Measurements from ENCODE around the gene SLC13A4. TPM values are rescaled to one million over a fixed set of nuclear protein-coding genes. Genes with fewer than 3 reads are reported as not detected.

SLC13A4 gene
- total and polyA plus RNA-seq, 4 donors, result 0.01 to 0.17 (median 0.10) TPM

DNA sequence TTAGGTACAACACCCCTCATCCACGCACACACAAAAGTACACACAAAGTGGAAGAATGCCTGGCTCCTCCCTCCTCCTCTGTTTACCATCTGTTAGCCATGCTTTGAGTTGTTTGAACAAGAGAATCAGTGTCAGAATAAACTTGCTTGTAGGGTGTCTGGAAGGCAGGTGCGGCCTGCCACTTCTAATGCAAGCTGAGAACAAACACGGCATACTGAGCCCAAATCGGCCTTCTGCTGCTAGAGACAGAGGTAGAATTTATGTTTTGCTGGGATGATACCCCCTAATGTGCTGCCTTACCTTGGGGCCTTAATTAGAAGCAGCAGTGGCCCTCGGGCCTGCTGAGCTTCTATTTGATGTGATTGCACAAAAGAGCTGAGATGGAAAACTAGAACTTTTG, 45.5 kb upstream of the SLC13A4 start:
- Histone ChIP-seq H3K4me1 (ENCODE audit: control insufficient read depth in 4 of 4, insufficient read depth in 4 of 4, low read length in 3 of 4) (no peaks in the 10 kb centered on the region), H3K27ac (ENCODE audit: low read depth in 1 of 2, low read length in 2 of 2) (no peak overlapping the region), H3K36me3 (ENCODE audit: control insufficient read depth in 4 of 4, insufficient read depth in 3 of 4, low read depth in 1 of 4, low read length in 3 of 4) (no peaks in the 10 kb centered on the region), H3K9me3 (ENCODE audit: control insufficient read depth in 4 of 4, low read length in 3 of 4) (peaks cover 0 to 5% (median 2%) of the 10 kb centered on the region in 4 donors), H3K4me3 (ENCODE audit: low read depth in 1 of 3, low read length in 3 of 3) (no peak overlapping the region), H3K27me3 (ENCODE audit: control insufficient read depth in 4 of 4, insufficient read depth in 4 of 4, low read length in 3 of 4) (peaks cover 0 to 2% (median 0%) of the 10 kb centered on the region in 4 donors), H3K9ac (ENCODE audit: low read depth in 1 of 2, low read length in 2 of 2) (no peak overlapping the region)
- 55% methylated on average over 5 of the region's 5 CpGs for WGBS
- no peak for TF ChIP-seq GABPA (IDR thresholded peaks at IDR 0.05 in 1 of 2, conservative IDR thresholded peaks at IDR 0.05 in 1 of 2)
- TF ChIP-seq HNF4G (IDR thresholded peaks at IDR 0.05), result no peak
- no peak for TF ChIP-seq JUND (IDR thresholded peaks at IDR 0.05)
- TF ChIP-seq RAD21 (IDR thresholded peaks at IDR 0.05), result no peak
- TF ChIP-seq, protein P1, sequence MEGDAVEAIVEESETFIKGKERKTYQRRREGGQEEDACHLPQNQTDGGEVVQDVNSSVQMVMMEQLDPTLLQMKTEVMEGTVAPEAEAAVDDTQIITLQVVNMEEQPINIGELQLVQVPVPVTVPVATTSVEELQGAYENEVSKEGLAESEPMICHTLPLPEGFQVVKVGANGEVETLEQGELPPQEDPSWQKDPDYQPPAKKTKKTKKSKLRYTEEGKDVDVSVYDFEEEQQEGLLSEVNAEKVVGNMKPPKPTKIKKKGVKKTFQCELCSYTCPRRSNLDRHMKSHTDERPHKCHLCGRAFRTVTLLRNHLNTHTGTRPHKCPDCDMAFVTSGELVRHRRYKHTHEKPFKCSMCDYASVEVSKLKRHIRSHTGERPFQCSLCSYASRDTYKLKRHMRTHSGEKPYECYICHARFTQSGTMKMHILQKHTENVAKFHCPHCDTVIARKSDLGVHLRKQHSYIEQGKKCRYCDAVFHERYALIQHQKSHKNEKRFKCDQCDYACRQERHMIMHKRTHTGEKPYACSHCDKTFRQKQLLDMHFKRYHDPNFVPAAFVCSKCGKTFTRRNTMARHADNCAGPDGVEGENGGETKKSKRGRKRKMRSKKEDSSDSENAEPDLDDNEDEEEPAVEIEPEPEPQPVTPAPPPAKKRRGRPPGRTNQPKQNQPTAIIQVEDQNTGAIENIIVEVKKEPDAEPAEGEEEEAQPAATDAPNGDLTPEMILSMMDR (IDR thresholded peaks at IDR 0.05; ENCODE audit: low read depth, low read length, missing input control), result no peak
- no peak for TF ChIP-seq TAF1 (conservative IDR thresholded peaks at IDR 0.05)
- no peak for TF ChIP-seq YY1 (IDR thresholded peaks at IDR 0.05)
- TF ChIP-seq NR2F2 (IDR thresholded peaks at IDR 0.05), result no peak
- TF ChIP-seq, protein P2, sequence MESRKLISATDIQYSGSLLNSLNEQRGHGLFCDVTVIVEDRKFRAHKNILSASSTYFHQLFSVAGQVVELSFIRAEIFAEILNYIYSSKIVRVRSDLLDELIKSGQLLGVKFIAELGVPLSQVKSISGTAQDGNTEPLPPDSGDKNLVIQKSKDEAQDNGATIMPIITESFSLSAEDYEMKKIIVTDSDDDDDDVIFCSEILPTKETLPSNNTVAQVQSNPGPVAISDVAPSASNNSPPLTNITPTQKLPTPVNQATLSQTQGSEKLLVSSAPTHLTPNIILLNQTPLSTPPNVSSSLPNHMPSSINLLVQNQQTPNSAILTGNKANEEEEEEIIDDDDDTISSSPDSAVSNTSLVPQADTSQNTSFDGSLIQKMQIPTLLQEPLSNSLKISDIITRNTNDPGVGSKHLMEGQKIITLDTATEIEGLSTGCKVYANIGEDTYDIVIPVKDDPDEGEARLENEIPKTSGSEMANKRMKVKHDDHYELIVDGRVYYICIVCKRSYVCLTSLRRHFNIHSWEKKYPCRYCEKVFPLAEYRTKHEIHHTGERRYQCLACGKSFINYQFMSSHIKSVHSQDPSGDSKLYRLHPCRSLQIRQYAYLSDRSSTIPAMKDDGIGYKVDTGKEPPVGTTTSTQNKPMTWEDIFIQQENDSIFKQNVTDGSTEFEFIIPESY (IDR thresholded peaks at IDR 0.05), result no peak
- TF ChIP-seq SP1 (IDR thresholded peaks at IDR 0.05), result no peak
- TF ChIP-seq FOXA2 (IDR thresholded peaks at IDR 0.05), result no peak
- TF ChIP-seq RXRA (IDR thresholded peaks at IDR 0.05), result no peak
- TF ChIP-seq FOXA1 (IDR thresholded peaks at IDR 0.05), result no peak
- TF ChIP-seq HNF4A (conservative IDR thresholded peaks at IDR 0.05), result no peak
- DNase-seq (ENCODE audit: low spot score), result no peak

DNA sequence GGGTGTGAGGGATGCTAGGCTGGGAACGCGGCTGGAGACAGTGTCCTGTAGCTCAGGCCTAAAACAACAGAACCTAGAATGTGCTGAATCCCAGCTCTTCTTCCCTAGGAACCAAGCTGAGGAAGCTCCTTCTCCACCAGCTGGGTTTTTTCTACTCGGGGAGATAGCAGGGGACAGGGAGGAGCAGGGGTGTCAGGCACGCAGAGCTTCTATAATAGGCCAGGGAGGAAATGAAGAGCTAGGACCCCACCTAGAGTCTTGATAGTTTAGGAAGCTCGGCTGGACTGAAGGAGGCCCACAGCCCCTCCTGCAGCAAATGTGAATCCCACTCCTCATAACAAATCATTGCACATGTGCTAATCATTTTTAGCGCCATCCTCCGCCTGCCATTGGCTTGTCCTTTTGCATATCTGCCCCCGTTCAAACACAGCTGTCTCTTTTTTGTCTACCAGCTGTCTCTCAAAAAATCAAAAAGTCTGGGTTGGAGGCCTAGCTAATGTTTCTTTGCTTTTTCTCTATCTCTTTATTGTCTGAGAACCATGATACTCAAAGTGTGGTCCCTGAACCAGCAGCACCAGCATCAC, 44.7 kb upstream of the SLC13A4 start:
- 74% methylated on average over 8 of the region's 8 CpGs for WGBS
- Histone ChIP-seq H3K4me1 (ENCODE audit: control insufficient read depth in 4 of 4, insufficient read depth in 4 of 4, low read length in 3 of 4) (no peaks in the 10 kb centered on the region), H3K9me3 (ENCODE audit: control insufficient read depth in 4 of 4, low read length in 3 of 4) (no peaks in the 10 kb centered on the region), H3K27ac (ENCODE audit: low read depth in 1 of 2, low read length in 2 of 2) (peak overlapping the region in 1 of 2 donors; percentile 22), H3K27me3 (ENCODE audit: control insufficient read depth in 4 of 4, insufficient read depth in 4 of 4, low read length in 3 of 4) (peaks cover 0 to 6% (median under 1%) of the 10 kb centered on the region in 4 donors), H3K4me3 (ENCODE audit: low read depth in 1 of 3, low read length in 3 of 3) (no peak overlapping the region), H3K36me3 (ENCODE audit: control insufficient read depth in 4 of 4, insufficient read depth in 3 of 4, low read depth in 1 of 4, low read length in 3 of 4) (no peaks in the 10 kb centered on the region), H3K9ac (ENCODE audit: low read depth in 1 of 2, low read length in 2 of 2) (no peak overlapping the region)
- TF ChIP-seq NR2F2 (IDR thresholded peaks at IDR 0.05) (peak; percentile 23), RAD21 (IDR thresholded peaks at IDR 0.05) (peak; percentile 22 to 42), SP1 (IDR thresholded peaks at IDR 0.05) (no peak)
- DNase-seq (ENCODE audit: low spot score), result no peak

DNA sequence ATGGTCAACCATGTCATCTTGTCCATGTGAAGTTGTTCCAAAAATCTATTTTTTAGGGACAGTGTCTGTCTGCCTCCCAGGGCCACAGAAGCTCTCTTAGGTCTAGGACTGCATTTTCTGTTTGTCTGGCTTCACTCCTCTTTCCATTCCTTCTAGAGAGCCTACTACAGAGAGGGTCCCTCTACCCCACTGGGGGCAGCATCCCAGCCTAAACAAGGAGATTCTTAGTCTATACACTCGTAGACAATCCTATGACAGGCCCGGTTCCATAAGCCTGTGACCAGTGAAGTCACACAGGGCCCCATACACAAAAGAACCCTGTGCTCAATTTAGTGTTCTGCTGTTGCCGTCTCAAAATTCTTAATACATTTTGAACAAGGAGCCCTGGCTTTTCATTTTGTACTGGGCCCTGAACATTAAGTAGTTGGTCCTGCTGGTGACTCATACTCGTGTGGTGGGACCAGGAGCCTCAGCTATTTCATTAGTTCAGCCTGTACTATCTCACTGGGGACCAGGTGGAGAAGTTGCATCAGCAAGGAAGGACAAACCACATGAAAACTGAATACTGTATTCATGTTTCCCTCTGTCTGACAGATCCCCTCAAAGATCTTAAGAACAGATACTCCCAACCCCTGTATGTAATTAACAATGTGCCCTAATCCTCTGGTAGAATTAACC, 44.1 kb upstream of the SLC13A4 start:
- Histone ChIP-seq H3K36me3 (ENCODE audit: control insufficient read depth in 4 of 4, insufficient read depth in 3 of 4, low read depth in 1 of 4, low read length in 3 of 4) (no peaks in the 10 kb centered on the region), H3K9me3 (ENCODE audit: control insufficient read depth in 4 of 4, low read length in 3 of 4) (no peaks in the 10 kb centered on the region), H3K27ac (ENCODE audit: low read depth in 1 of 2, low read length in 2 of 2) (peak overlapping the region in 1 of 2 donors; percentile 22), H3K9ac (ENCODE audit: low read depth in 1 of 2, low read length in 2 of 2) (no peak overlapping the region), H3K4me1 (ENCODE audit: control insufficient read depth in 4 of 4, insufficient read depth in 4 of 4, low read length in 3 of 4) (no peaks in the 10 kb centered on the region), H3K27me3 (ENCODE audit: control insufficient read depth in 4 of 4, insufficient read depth in 4 of 4, low read length in 3 of 4) (peaks cover 0 to 6% (median under 1%) of the 10 kb centered on the region in 4 donors), H3K4me3 (ENCODE audit: low read depth in 1 of 3, low read length in 3 of 3) (no peak overlapping the region)
- 76% methylated on average over 4 of the region's 4 CpGs for WGBS
- no peak for TF ChIP-seq EGR1 (IDR thresholded peaks at IDR 0.05; ENCODE audit: low read depth in 2 of 2)
- DNase-seq (ENCODE audit: low spot score), result no peak

All from liver (tissue), 9 donors.